Astrocyte of the cerebellum (primary cell): ENCODE data around the gene SMIM14.
"Not testable (repeated sequence)": the region's sequence is repeated elsewhere in the genome, so short reads cannot be mapped to it uniquely, and the experiment has no call there.

Source experiments
- DNase-seq: peaks from one replicate; pipeline ENCODE4 v3.0.0-alpha.2; 2011; ENCODE audit warnings: low read depth
- H3K4me3 ChIP-seq: 2 replicates; pipeline ENCODE4 v1.5.1; 2011; ENCODE audit warnings: mild to moderate bottlenecking, low read depth, low read length, moderate library complexity
- CTCF ChIP-seq: IDR thresholded peaks from 2 replicates; pipeline ENCODE4 v1.5.1; 2012; ENCODE audit warnings: low read length, low read depth, moderate library complexity, mild to moderate bottlenecking; ENCODE audit errors: missing control alignments
- in situ Hi-C: cut with HindIII; loops from 2 replicates; pipeline ENCODE4 v1.10.0; 2017; ENCODE audit warnings: low sequenced_read_pairs

The SMIM14 gene

GRCh38 chr4:39543034-39543433, 95.6 kb downstream of the SMIM14 start:
- in situ Hi-C loops = no loop called here
- DNase-seq = no peak
- TF ChIP-seq CTCF = no peak
- no peak overlapping the region for H3K4me3 ChIP-seq

GRCh38 chr4:39542611-39543012, 96.1 kb downstream of the SMIM14 start:
- in situ Hi-C loops = no loop called here
- DNase-seq = no peak
- H3K4me3 ChIP-seq = no peak overlapping the region
- TF ChIP-seq CTCF = no peak

GRCh38 chr4:39541987-39542610, 96.6 kb downstream of the SMIM14 start:
- TF ChIP-seq CTCF = no peak
- no peak overlapping the region for H3K4me3 ChIP-seq
- in situ Hi-C loops = no loop called here
- DNase-seq = no peak

DNA sequence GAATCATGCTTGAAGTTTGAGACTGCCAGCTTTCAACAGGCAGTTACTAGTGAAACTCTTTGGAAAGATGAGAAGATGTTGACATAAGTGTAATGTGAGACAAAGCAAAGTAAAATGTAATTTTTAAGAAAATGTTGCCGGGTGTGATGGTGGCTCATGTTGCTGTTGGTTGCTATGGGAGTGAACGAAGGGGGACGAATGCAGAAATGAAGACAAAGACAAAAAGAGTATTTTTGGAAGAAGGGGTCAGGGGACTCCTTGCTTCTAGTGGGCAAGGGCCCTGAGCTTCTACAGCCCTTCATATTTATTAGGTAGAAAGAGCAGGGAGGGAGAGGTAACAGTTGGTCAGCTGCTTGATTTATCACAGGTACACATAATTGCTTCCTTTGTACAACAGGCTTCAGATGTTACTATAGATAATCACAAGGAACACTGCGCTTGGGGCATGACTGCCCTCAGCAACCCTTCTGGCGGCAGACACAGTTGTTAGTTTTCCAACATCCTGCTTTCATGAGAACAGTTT, 99.5 kb downstream of the SMIM14 start:
- no peak for DNase-seq
- in situ Hi-C loops = no loop called here
- no peak for TF ChIP-seq CTCF
- no peak overlapping the region for H3K4me3 ChIP-seq

GRCh38 chr4:39533541-39533940, 105.1 kb downstream of the SMIM14 start:
- in situ Hi-C loops = no loop called here
- DNase-seq = no peak
- no peak overlapping the region for H3K4me3 ChIP-seq
- TF ChIP-seq CTCF = no peak

DNA sequence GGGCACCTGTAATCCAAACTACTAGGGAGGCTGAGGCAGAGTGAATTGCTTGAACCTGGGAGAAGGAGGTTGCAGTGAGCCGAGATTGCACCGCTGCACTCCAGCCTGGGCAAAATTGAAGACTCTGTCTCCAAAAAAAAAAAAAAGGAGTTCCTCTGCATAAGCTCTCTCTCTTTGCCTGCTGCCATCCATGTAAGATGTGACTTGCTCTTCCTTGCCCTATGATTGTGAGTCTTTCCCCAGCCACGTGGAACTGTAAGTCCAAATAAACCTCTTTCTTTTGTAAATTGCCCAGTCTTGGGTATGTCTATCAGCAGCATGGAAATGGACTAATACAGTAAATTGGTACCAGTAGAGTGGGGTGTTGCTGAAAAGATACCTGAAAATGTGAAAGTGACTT, 106.4 kb downstream of the SMIM14 start:
- H3K4me3 ChIP-seq, in situ Hi-C loops, DNase-seq: not testable (repeated sequence)

GRCh38 chr4:39530682-39531081, 108.0 kb downstream of the SMIM14 start:
- TF ChIP-seq CTCF = no peak
- in situ Hi-C loops = no loop called here
- no peak for DNase-seq
- H3K4me3 ChIP-seq = no peak overlapping the region
